Mesendoderm (in vitro differentiated cells): Measurements from ENCODE around the gene ARL4A.
"Not testable (repeated sequence)": the region's sequence is repeated elsewhere in the genome, so short reads cannot be mapped to it uniquely, and the experiment has no call there.

Experiments used
- DNase-seq: peaks from one replicate; pipeline ENCODE4 v3.0.0; 2013
- H2AK5ac ChIP-seq: 2 replicates; pipeline ENCODE4 v1.6.1; 2013; ENCODE audit warnings: low read length, inconsistent platforms
- H2BK120ac ChIP-seq: 2 replicates; pipeline ENCODE4 v1.6.1; 2013; ENCODE audit warnings: low read depth, mild to moderate bottlenecking, low read length, moderate library complexity, mixed read lengths
- H2BK15ac ChIP-seq: replicated peaks from 2 replicates; pipeline ENCODE4 v1.6.1; 2013; ENCODE audit warnings: low read depth, mild to moderate bottlenecking, moderate library complexity
- H2BK5ac ChIP-seq: 2 replicates; pipeline ENCODE4 v1.6.1; 2013; ENCODE audit warnings: low read length, inconsistent platforms
- H3K18ac ChIP-seq: 2 replicates; pipeline ENCODE4 v1.6.1; 2013; ENCODE audit warnings: mild to moderate bottlenecking, low read length, mixed read lengths
- H3K23ac ChIP-seq: one replicate; pipeline ENCODE4 v1.6.1; 2013; ENCODE audit warnings: low read length
- H3K27ac ChIP-seq: 2 replicates; pipeline ENCODE4 v1.5.1; 2013; ENCODE audit warnings: low read depth, mild to moderate bottlenecking, inconsistent platforms, low read length, moderate library complexity
- H3K27me3 ChIP-seq: 2 replicates; pipeline ENCODE4 v1.6.1; 2013; ENCODE audit warnings: low read length, control low read depth, mild to moderate bottlenecking, inconsistent platforms; ENCODE audit not compliant: insufficient read depth, poor library complexity
- H3K36me3 ChIP-seq: 2 replicates; pipeline ENCODE4 v1.6.1; 2013; ENCODE audit warnings: low read length, inconsistent platforms; ENCODE audit not compliant: control insufficient read depth, insufficient read depth
- H3K4ac ChIP-seq: one replicate; pipeline ENCODE4 v1.6.1; 2013; ENCODE audit warnings: low read depth, mild to moderate bottlenecking, low read length, moderate library complexity
- H3K4me1 ChIP-seq: 2 replicates; pipeline ENCODE4 v1.6.1; 2013; ENCODE audit warnings: low read depth, low read length, inconsistent platforms; ENCODE audit not compliant: control insufficient read depth
- H3K4me2 ChIP-seq: 2 replicates; pipeline ENCODE4 v1.6.1; 2013; ENCODE audit warnings: low read length
- H3K4me3 ChIP-seq: 2 replicates; pipeline ENCODE4 v1.5.1; 2013; ENCODE audit warnings: mild to moderate bottlenecking, low read length
- H3K56ac ChIP-seq: one replicate; pipeline ENCODE4 v1.6.1; 2013; ENCODE audit warnings: low read length
- H3K79me1 ChIP-seq: 2 replicates; pipeline ENCODE4 v1.6.1; 2013; ENCODE audit warnings: low read length, inconsistent platforms
- H3K79me2 ChIP-seq: 2 replicates; pipeline ENCODE4 v1.6.1; 2013; ENCODE audit warnings: mild to moderate bottlenecking, low read length; ENCODE audit not compliant: control insufficient read depth, insufficient read depth
- H3K9ac ChIP-seq: 2 replicates; pipeline ENCODE4 v1.6.1; 2013; ENCODE audit warnings: low read length, inconsistent platforms
- H4K5ac ChIP-seq: one replicate; pipeline ENCODE4 v1.6.1; 2013; ENCODE audit warnings: low read length
- H4K8ac ChIP-seq: one replicate; pipeline ENCODE4 v1.6.1; 2013; ENCODE audit warnings: low read depth, mild to moderate bottlenecking, control low read depth, low read length, moderate library complexity
- WGBS: extraction: QIAGEN DNeasy Blood & Tissue Kit; methylation state at CpG from one replicate; pipeline ENCODE4 v1.1.7; 2013; ENCODE audit warnings: low lambda C conversion rate, missing lambda C conversion rate; ENCODE audit not compliant: insufficient coverage; ENCODE audit errors: extremely low coverage; 5-methylcytosine and 5-hydroxymethylcytosine counted together

The ARL4A gene

DNA sequence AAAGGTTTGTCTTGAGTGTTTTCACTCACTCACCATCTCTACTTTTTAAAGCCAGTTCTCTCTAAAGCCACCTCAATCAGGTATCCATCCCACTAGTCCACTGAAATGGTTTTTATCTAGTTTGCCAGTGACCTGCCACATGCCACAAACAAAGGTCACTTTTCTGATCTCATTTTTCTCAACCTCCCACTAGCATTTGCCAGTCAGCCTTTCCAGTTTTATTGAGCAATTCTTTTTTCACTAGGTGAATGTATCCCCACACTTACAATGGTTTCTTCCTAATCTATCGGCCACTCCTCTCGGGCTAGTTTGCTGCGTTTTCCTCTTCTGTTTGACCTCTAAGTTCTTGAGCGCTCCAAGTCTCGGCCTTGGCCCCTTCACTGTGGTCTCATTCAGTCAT, 44.9 kb upstream of the ARL4A start:
- no peak overlapping the region for H3K56ac ChIP-seq
- H4K8ac ChIP-seq: no peak overlapping the region
- DNase-seq: no peak
- no peak overlapping the region for H2BK15ac ChIP-seq
- H3K18ac ChIP-seq: no peak overlapping the region
- no peaks in the 10 kb centered on the region for H3K4me1 ChIP-seq
- no peak overlapping the region for H3K4ac ChIP-seq
- H3K27me3 ChIP-seq: no peaks in the 10 kb centered on the region
- H3K4me2 ChIP-seq: no peak overlapping the region
- no peak overlapping the region for H4K5ac ChIP-seq
- H3K23ac ChIP-seq: no peak overlapping the region
- no peaks in the 10 kb centered on the region for H3K36me3 ChIP-seq
- no peak overlapping the region for H2AK5ac ChIP-seq
- H2BK5ac ChIP-seq: no peak overlapping the region
- WGBS: no CpG with 5 or more reads among the region's 5 CpGs
- H3K79me2 ChIP-seq: no peaks in the 10 kb centered on the region
- H3K4me3 ChIP-seq: no peak overlapping the region
- H3K9ac ChIP-seq: no peak overlapping the region
- no peaks in the 10 kb centered on the region for H3K79me1 ChIP-seq
- no peak overlapping the region for H3K27ac ChIP-seq
- H2BK120ac ChIP-seq: no peak overlapping the region

DNA sequence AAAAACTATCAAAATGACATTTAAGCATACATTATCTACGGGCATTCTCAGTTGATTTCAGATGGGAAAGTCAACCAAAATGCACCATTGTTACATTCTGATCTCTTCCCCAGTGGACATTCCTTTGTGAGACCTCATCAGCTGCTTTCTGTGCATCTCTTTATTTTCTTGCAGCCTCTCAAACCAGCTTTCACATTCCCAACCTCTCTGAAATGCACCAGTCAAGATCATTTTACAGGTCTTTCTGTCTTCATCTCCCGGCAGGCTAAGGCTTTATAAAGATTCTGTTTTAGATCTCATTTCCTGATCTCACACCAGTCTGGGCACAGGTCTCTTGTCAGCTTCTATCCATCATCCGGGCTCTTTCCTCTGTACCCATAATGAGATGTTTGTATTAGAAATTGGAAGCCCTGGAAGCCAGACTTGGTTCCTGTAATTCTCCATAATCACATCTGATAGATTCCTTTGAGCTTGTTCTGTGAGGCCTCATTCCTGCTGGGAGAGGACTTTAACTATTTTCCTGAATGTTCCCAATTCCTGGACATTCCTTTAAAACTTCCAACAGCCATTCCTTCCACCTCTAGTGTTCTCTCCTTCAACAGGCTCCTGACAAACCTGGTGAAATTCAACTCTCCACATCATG, 44.3 kb upstream of the ARL4A start:
- no peak overlapping the region for H3K4me2 ChIP-seq
- H3K4me1 ChIP-seq: no peaks in the 10 kb centered on the region
- H4K5ac ChIP-seq: no peak overlapping the region
- no peak overlapping the region for H3K4me3 ChIP-seq
- DNase-seq: no peak
- no peak overlapping the region for H3K9ac ChIP-seq
- no peak overlapping the region for H3K4ac ChIP-seq
- H3K27me3 ChIP-seq: no peaks in the 10 kb centered on the region
- no peak overlapping the region for H2BK5ac ChIP-seq
- no peaks in the 10 kb centered on the region for H3K79me2 ChIP-seq
- H3K36me3 ChIP-seq: no peaks in the 10 kb centered on the region
- no peak overlapping the region for H2AK5ac ChIP-seq
- H3K18ac ChIP-seq: no peak overlapping the region
- no peak overlapping the region for H3K27ac ChIP-seq
- no peaks in the 10 kb centered on the region for H3K79me1 ChIP-seq
- no peak overlapping the region for H2BK15ac ChIP-seq
- H3K56ac ChIP-seq: no peak overlapping the region
- no CpG with 5 or more reads among the region's 3 CpGs for WGBS
- H2BK120ac ChIP-seq: no peak overlapping the region
- H3K23ac ChIP-seq: no peak overlapping the region
- no peak overlapping the region for H4K8ac ChIP-seq

- Histone ChIP-seq H3K18ac (no peak overlapping the region), H3K4ac (no peak overlapping the region), H3K36me3 (no peaks in the 10 kb centered on the region), H2BK5ac (no peak overlapping the region), H3K79me1 (no peaks in the 10 kb centered on the region), H2BK120ac (no peak overlapping the region), H4K5ac (no peak overlapping the region), H4K8ac (no peak overlapping the region), H3K27me3 (no peaks in the 10 kb centered on the region), H3K56ac (no peak overlapping the region), H3K79me2 (no peaks in the 10 kb centered on the region), H3K4me3 (no peak overlapping the region), H3K9ac (no peak overlapping the region), H3K4me1 (no peaks in the 10 kb centered on the region), H2BK15ac (no peak overlapping the region), H3K27ac (no peak overlapping the region), H3K4me2 (no peak overlapping the region), H2AK5ac (no peak overlapping the region), H3K23ac (no peak overlapping the region)
- WGBS: no CpG with 5 or more reads among the region's 5 CpGs
- no peak for DNase-seq
These were observed 43.8 kb upstream of the ARL4A start for GRCh38 chr7:12643644-12644043.

DNA sequence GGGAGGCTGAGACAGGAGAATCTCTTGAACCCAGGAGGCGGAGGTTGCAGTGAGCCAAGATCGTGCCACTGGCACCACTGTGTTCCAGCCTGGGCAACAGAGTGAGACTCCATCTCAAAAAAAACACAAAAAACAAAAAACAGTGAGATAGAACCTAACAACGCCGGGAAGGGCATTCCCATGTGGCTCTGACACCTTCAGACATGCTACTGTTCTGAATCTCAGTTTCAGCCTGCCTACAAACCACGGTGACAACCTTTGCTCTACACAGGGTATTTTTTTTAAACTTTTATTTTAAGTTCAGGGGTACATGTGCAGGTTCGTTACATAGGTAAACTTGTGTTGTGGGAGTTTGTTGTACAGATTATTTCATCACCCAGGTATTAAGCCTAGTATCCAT, 42.2 kb upstream of the ARL4A start:
- H2BK120ac ChIP-seq, H3K4me1 ChIP-seq, H3K4ac ChIP-seq, H3K4me2 ChIP-seq, DNase-seq, H3K4me3 ChIP-seq, H3K56ac ChIP-seq, H2BK5ac ChIP-seq, H2AK5ac ChIP-seq, H3K27ac ChIP-seq, H3K36me3 ChIP-seq, H3K9ac ChIP-seq, H3K27me3 ChIP-seq, H4K5ac ChIP-seq, H3K79me2 ChIP-seq, H4K8ac ChIP-seq, H3K18ac ChIP-seq, H2BK15ac ChIP-seq, H3K79me1 ChIP-seq, H3K23ac ChIP-seq: not testable (repeated sequence)
- no CpG with 5 or more reads among the region's 6 CpGs for WGBS

DNA sequence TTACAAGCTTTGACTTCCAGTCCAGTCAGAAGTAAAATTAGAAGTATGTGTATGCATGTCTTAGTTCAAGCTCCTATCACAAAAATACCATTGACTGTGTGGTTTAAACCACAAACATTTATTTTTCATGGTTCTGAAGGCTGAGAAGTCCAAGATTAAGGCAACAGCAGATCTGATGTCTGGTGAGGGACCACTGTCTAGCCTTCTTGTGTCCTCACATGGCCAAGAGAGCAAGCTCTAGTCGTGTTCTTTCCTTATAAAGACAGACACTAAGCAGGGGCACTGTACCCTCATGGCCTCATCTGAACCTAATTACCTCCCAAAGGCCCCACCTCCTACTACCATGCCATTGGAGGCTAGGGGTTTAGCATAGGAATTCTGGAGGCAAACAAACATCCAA, 41.3 kb upstream of the ARL4A start:
- Histone ChIP-seq H2BK15ac (no peak overlapping the region), H3K56ac (peak overlapping the region; percentile 30), H3K9ac (no peak overlapping the region), H3K4me2 (no peak overlapping the region), H3K79me2 (no peaks in the 10 kb centered on the region), H3K4me1 (no peaks in the 10 kb centered on the region), H3K4ac (no peak overlapping the region), H2BK5ac (no peak overlapping the region), H3K23ac (no peak overlapping the region), H4K5ac (no peak overlapping the region), H3K27ac (no peak overlapping the region), H2BK120ac (no peak overlapping the region), H3K27me3 (no peaks in the 10 kb centered on the region), H3K79me1 (no peaks in the 10 kb centered on the region), H3K4me3 (no peak overlapping the region), H4K8ac (no peak overlapping the region), H3K36me3 (no peaks in the 10 kb centered on the region), H3K18ac (no peak overlapping the region), H2AK5ac (no peak overlapping the region)
- no CpG with 5 or more reads among the region's 1 CpG for WGBS
- DNase-seq: peak; percentile 41
